ENCODE results near the gene HAUS3. TPM values are rescaled to one million over a fixed set of nuclear protein-coding genes. Genes with fewer than 3 reads are reported as not detected.

The HAUS3 gene
- total and polyA plus RNA-seq, 2 of the 8 experiments (the other 6 are each of a cell fraction or from before 2014, with no cell fraction given): 3.2 to 14.8 TPM

- TF ChIP-seq MAX (IDR thresholded peaks at IDR 0.05): no peak
- TF ChIP-seq RAD21 (IDR thresholded peaks at IDR 0.05 in 1 of 2, conservative IDR thresholded peaks at IDR 0.05 in 1 of 2; ENCODE audit: low read depth in 2 of 2, low read length in 2 of 2): no peak
- TF ChIP-seq TAF7 (optimal IDR thresholded peaks at IDR 0.05; ENCODE audit: borderline replicate concordance, low read depth, low read length): no peak
- TF ChIP-seq KDM5A (IDR thresholded peaks at IDR 0.05; ENCODE audit: low read length): no peak
- TF ChIP-seq RFX5 (IDR thresholded peaks at IDR 0.05; ENCODE audit: borderline replicate concordance, low read depth, low read length): no peak
- no peak for TF ChIP-seq EZH2 (IDR thresholded peaks at IDR 0.05; ENCODE audit: low read depth, low read length, severe bottlenecking)
- TF ChIP-seq FOSL1 (IDR thresholded peaks at IDR 0.05; ENCODE audit: insufficient read depth, low read depth, low read length): no peak
These were observed 17.8 kb upstream of the HAUS3 start (continued) for GRCh38 chr4:2259541-2260343.
